T-helper 17 cell (primary cell): ENCODE data around the gene DSCAM. TPM values are rescaled to one million over a fixed set of nuclear protein-coding genes. Genes with fewer than 3 reads are reported as not detected.

Experiments used
- ATAC-seq: fragments of 150-1000 bp; cut with Tn5 transposase; 2 replicates; pipeline ENCODE4 v1.10.0; 2021; ENCODE audit warnings: mild to moderate bottlenecking, moderate library complexity
- DNase-seq, 3 donors: peaks; one replicate each; pipeline versions ENCODE4 v3.0.0 to v3.0.0-alpha.2; 2020 to 2021
- H3K9me3 ChIP-seq: one replicate; pipeline ENCODE4 v1.7.0; 2013; ENCODE audit warnings: low read length, mild to moderate bottlenecking; ENCODE audit not compliant: control insufficient read depth, poor library complexity, severe bottlenecking
- H3K27ac Mint-ChIP-seq: one replicate; pipeline ENCODE4 v1.8.0; 2022; ENCODE audit warnings: mild to moderate bottlenecking, moderate library complexity, mixed read lengths
- H3K27me3 Mint-ChIP-seq: one replicate; pipeline ENCODE4 v1.8.0; 2022; ENCODE audit warnings: mixed read lengths
- H3K36me3 Mint-ChIP-seq: one replicate; pipeline ENCODE4 v1.8.0; 2022; ENCODE audit warnings: low read depth, mixed read lengths
- H3K4me1 Mint-ChIP-seq: one replicate; pipeline ENCODE4 v1.8.0; 2022; ENCODE audit warnings: mild to moderate bottlenecking, mixed read lengths
- H3K4me3 Mint-ChIP-seq: one replicate; pipeline ENCODE4 v1.8.0; 2022; ENCODE audit warnings: mild to moderate bottlenecking, moderate library complexity, mixed read lengths
- total RNA-seq, 4 donors: library from RNA in 2 of 4; stranded (reverse) in 2 of 4; gene quantifications; one replicate each; pipeline ENCODE4 v1.2.3 and lab custom pipeline; 2022 to 2026

DSCAM gene
- total RNA-seq, 2 donors from 2014 or later, result not detected

GRCh38 chr21:40736145-40736544, 110.8 kb downstream of the DSCAM start:
- H3K9me3 ChIP-seq, result no peaks in the 10 kb centered on the region
- no peaks in the 10 kb centered on the region for H3K4me1 Mint-ChIP-seq
- no peak overlapping the region for H3K27ac Mint-ChIP-seq
- ATAC-seq (no peak), DNase-seq (no peak)
- no peaks in the 10 kb centered on the region for H3K36me3 Mint-ChIP-seq
- H3K27me3 Mint-ChIP-seq, result peaks cover 6% of the 10 kb centered on the region
- H3K4me3 Mint-ChIP-seq, result no peak overlapping the region

- H3K9me3 ChIP-seq, result no peaks in the 10 kb centered on the region
- ATAC-seq, result no peak
- DNase-seq, result no peak
- no peaks in the 10 kb centered on the region for H3K27me3 Mint-ChIP-seq
- H3K4me3 Mint-ChIP-seq, result no peak overlapping the region
- no peaks in the 10 kb centered on the region for H3K36me3 Mint-ChIP-seq
- no peak overlapping the region for H3K27ac Mint-ChIP-seq
- no peaks in the 10 kb centered on the region for H3K4me1 Mint-ChIP-seq
Measured at GRCh38 chr21:40733024-40733397, 113.9 kb downstream of the DSCAM start.

DNA sequence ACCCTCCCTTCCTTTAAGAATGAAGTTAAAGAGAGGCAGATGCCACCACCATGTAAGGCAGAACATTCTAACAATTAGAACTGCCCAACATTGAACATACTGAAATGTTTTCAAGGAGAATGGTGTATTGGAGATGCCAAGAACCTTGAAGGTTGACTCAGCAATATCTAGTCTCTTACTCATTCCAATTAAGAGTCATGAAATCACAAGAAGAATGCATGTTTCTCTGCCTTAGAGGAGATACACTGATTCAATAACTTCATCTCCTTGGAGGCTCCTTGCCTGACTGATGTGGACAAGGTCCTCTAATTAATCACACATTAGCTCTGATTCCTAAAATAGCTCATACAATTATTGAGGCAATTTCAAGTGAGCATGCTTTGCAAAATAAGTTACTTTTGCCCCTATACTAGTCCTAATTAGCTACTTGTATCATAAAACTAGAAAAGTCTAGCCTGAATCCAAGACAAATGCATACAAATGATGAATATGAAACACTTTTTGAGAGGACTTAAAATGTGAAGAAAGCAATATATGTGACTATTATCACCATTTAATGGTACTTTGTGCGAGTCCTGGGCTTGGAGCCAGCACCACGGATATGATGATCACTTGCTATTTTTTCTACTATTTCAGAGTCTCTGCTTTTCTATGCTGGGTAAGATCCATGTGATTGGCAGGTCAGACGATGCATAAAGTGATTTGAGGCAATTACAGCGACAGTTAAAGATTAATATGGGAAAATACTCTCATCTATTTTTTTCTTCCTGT, 114.5 kb downstream of the DSCAM start:
- no peaks in the 10 kb centered on the region for H3K27me3 Mint-ChIP-seq
- no peaks in the 10 kb centered on the region for H3K4me1 Mint-ChIP-seq
- no peak overlapping the region for H3K4me3 Mint-ChIP-seq
- no peak for DNase-seq
- H3K9me3 ChIP-seq, result no peaks in the 10 kb centered on the region
- no peaks in the 10 kb centered on the region for H3K36me3 Mint-ChIP-seq
- no peak for ATAC-seq
- H3K27ac Mint-ChIP-seq, result no peak overlapping the region

DNA sequence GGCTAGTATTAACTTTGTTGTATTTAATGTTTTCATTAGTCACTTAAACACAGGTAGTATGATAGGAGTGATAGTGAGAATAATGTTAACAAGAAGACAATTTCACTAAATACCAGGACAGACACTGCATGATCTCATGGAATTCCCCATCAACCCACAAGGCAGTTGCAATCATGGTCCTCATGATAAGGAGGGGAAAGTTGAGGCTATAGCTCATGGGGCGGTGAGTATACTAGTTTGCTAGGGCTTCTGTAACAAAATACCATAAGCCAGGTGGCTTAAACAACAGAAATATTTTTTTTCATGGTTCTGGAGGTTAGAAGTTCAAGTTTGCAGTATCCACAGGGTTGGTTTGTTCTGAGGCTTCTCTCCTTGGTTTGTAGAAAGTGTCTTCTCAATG, 115.8 kb downstream of the DSCAM start:
- ATAC-seq (no peak), DNase-seq (no peak)
- Mint-ChIP-seq H3K27me3 (no peaks in the 10 kb centered on the region), H3K4me1 (no peaks in the 10 kb centered on the region), H3K4me3 (no peak overlapping the region), H3K36me3 (no peaks in the 10 kb centered on the region), H3K27ac (no peak overlapping the region)
- no peaks in the 10 kb centered on the region for H3K9me3 ChIP-seq

DNA sequence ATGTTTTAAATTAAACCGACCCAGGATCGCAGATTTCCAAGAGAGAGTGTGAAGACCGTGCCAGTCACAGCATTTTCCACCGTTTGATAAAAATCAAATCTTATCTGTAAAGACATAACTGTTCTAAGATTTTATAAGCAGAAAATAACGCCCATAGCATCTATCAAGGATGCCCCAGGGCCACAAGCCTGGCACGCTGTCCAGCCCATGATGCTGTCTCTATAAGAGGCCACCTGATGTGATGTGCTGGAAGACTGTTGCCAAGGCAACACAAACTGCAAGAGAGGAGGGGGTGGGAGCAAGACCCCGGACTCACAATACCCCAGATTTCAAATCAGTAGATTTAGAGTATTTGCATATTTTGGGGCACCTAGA, 116.5 kb downstream of the DSCAM start:
- no peaks in the 10 kb centered on the region for H3K4me1 Mint-ChIP-seq
- no peaks in the 10 kb centered on the region for H3K27me3 Mint-ChIP-seq
- H3K9me3 ChIP-seq, result no peaks in the 10 kb centered on the region
- ATAC-seq, result no peak
- H3K4me3 Mint-ChIP-seq, result no peak overlapping the region
- no peak overlapping the region for H3K27ac Mint-ChIP-seq
- DNase-seq, result no peak
- no peaks in the 10 kb centered on the region for H3K36me3 Mint-ChIP-seq

DNA sequence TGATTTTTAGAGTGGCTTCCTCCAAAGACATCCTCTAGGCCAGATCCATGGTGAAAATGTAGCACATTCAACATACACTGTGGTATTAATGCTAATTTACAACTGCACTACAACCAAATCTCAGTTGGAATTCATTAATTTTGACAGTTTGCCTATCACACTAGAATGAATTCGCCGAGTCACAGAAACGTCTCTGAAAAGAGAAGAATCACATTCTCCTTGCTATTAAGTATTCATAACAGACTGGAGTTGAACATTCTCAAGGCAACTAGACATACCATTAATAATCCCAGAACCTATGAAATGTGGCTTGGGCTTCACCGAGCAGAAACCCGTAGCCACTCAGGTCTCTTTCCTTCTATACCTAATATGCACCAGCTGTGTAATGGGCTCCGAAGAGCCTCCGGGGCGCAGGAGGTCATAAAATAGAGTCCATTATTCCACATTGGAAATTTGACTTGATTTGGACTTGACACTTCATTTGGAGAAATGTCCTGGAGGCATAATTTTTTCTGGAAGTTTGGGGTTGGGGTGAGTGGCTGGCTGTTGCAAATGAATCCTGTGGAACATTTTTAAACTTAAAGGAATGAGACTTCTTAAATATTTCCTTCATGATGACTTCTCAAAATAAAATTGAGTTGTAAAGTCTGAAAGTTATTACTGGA, 117.1 kb downstream of the DSCAM start:
- no peak for DNase-seq

GRCh38 chr21:40723966-40724365, 123.0 kb downstream of the DSCAM start:
- no peaks in the 10 kb centered on the region for H3K36me3 Mint-ChIP-seq
- H3K27me3 Mint-ChIP-seq, result no peaks in the 10 kb centered on the region
- H3K4me3 Mint-ChIP-seq, result no peak overlapping the region
- H3K9me3 ChIP-seq, result no peaks in the 10 kb centered on the region
- no peak overlapping the region for H3K27ac Mint-ChIP-seq
- DNase-seq, result no peak
- no peak for ATAC-seq
- no peaks in the 10 kb centered on the region for H3K4me1 Mint-ChIP-seq

More for the DNA sequence above, 117.1 kb downstream of the DSCAM start:
- H3K36me3 Mint-ChIP-seq, result no peaks in the 10 kb centered on the region
- no peaks in the 10 kb centered on the region for H3K9me3 ChIP-seq
- H3K4me1 Mint-ChIP-seq, result no peaks in the 10 kb centered on the region
- H3K27ac Mint-ChIP-seq, result no peak overlapping the region
- ATAC-seq, result no peak
- H3K4me3 Mint-ChIP-seq, result no peak overlapping the region
- no peaks in the 10 kb centered on the region for H3K27me3 Mint-ChIP-seq

DNA sequence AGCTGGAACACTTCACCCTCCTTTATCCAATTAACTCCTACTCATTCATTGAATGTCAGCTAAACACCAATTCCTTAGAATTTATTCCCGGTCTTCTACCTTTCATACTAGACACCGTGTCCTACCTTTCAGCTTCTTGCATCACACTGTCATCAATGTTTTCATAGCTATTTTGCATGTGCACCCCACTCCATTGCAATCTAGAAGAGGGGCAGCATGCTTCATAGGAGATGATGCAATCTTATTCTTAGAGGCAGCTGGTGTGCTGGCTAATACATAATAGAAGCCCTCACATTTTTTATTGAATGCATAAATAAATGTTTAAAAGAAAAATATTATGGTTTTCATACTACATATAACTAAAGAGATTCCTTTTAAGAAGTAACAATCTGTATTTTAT, 123.6 kb downstream of the DSCAM start:
- no peak for ATAC-seq
- Mint-ChIP-seq H3K4me1 (no peaks in the 10 kb centered on the region), H3K4me3 (no peak overlapping the region), H3K27ac (no peak overlapping the region), H3K27me3 (no peaks in the 10 kb centered on the region), H3K36me3 (no peaks in the 10 kb centered on the region)
- H3K9me3 ChIP-seq, result no peaks in the 10 kb centered on the region
- DNase-seq, result no peak

DNA sequence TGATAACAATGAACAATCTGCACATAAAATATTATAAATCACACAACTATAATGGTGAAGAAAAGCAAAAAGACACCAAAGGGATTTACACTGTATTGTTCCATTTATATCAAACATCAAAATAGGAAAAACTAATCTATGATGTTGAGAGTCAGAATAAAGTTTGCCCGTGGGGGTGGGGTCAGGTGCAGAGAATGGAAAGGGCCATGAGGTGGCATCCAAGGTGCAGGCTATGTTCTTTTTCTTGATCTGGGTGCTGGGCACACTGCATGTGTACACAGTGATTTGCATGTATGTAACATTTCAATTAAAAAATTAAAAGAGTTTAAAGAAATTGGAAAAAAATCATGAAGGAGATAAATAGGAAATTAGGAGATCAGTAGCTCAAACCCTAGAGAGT, 127.3 kb downstream of the DSCAM start:
- no peaks in the 10 kb centered on the region for H3K27me3 Mint-ChIP-seq
- H3K4me3 Mint-ChIP-seq, result no peak overlapping the region
- H3K4me1 Mint-ChIP-seq, result no peaks in the 10 kb centered on the region
- DNase-seq, result no peak
- H3K36me3 Mint-ChIP-seq, result no peaks in the 10 kb centered on the region
- no peaks in the 10 kb centered on the region for H3K9me3 ChIP-seq
- ATAC-seq, result no peak
- no peak overlapping the region for H3K27ac Mint-ChIP-seq

DNA sequence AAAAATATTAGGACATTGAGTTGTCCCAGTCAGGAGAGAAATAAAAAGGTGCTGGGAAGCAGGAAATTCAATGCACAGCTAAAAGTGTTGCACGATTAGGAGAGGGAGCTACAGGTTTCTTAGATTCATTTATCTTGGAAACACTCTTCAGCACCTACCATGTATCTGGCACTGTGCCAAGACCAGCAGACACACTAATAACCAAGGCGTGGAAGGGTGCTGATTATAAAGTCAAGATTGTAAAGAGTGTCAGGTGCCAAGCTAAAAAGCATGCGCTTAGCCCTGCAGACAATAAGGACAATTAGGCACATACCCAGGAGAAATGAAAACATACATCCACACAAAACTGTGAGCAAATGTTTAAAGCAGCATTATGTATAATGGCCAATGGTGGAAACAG, 129.9 kb downstream of the DSCAM start:
- ATAC-seq (no peak), DNase-seq (no peak)
- Mint-ChIP-seq H3K4me3 (no peak overlapping the region), H3K36me3 (peaks cover 3% of the 10 kb centered on the region), H3K4me1 (no peaks in the 10 kb centered on the region), H3K27me3 (no peaks in the 10 kb centered on the region), H3K27ac (no peak overlapping the region)
- no peaks in the 10 kb centered on the region for H3K9me3 ChIP-seq

- peaks cover 3% of the 10 kb centered on the region for H3K36me3 Mint-ChIP-seq
- no peak for DNase-seq
- no peak overlapping the region for H3K4me3 Mint-ChIP-seq
- no peaks in the 10 kb centered on the region for H3K9me3 ChIP-seq
- no peaks in the 10 kb centered on the region for H3K27me3 Mint-ChIP-seq
- no peak for ATAC-seq
- H3K27ac Mint-ChIP-seq, result no peak overlapping the region
- H3K4me1 Mint-ChIP-seq, result no peaks in the 10 kb centered on the region
Measured at GRCh38 chr21:40714536-40714935, 132.4 kb downstream of the DSCAM start.

DNA sequence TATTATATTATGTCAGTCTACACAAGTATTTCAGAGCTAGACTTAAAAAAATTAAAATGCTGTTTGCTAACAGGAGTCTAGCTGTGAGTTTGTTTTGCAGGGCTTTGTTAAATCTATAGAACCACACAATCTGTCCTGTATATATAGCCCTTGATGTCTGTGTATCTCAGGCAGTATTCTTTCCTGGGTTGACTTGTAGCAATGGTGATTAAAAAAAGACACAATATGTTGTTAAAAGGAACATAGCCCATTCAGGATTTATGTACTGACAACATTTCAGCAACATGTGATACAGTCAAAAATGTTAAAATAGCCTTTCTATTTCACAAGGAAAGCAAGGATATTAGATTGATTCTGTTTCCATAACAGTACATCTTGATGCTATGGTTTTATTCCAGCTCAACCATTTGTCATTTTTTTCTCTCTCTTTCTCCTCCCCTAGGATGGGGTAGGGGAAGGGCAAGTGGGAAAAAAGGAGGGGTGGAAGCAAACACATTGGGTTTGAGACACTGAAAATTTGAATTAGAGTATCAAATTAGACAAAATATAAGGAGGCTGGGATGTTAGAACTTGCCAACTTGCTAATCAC, 139.2 kb downstream of the DSCAM start:
- H3K4me1 Mint-ChIP-seq, result no peaks in the 10 kb centered on the region
- ATAC-seq (no peak), DNase-seq (no peak)
- H3K4me3 Mint-ChIP-seq, result no peak overlapping the region
- H3K36me3 Mint-ChIP-seq, result peaks cover 2% of the 10 kb centered on the region
- H3K27me3 Mint-ChIP-seq, result peaks cover 4% of the 10 kb centered on the region
- H3K9me3 ChIP-seq, result no peaks in the 10 kb centered on the region
- H3K27ac Mint-ChIP-seq, result no peak overlapping the region

GRCh38 chr21:40706806-40707655, 139.9 kb downstream of the DSCAM start:
- no peaks in the 10 kb centered on the region for H3K9me3 ChIP-seq
- no peaks in the 10 kb centered on the region for H3K4me1 Mint-ChIP-seq
- peaks cover 2% of the 10 kb centered on the region for H3K36me3 Mint-ChIP-seq
- ATAC-seq (no peak), DNase-seq (no peak)
- no peak overlapping the region for H3K4me3 Mint-ChIP-seq
- no peak overlapping the region for H3K27ac Mint-ChIP-seq
- peaks cover 4% of the 10 kb centered on the region for H3K27me3 Mint-ChIP-seq
